Brain pericyte (primary cell): ENCODE measurements around the gene AFDN.

ENCODE experiments used
- DNase-seq: peaks from one replicate; pipeline ENCODE4 v3.0.0-alpha.2; 2012; ENCODE audit warnings: low read depth, low spot score

The AFDN gene

GRCh38 chr6:167863897-167864296 is 37.2 kb downstream of the AFDN start:
- no peak for DNase-seq

GRCh38 chr6:167866642-167867041 is 39.9 kb downstream of the AFDN start:
- no peak for DNase-seq

GRCh38 chr6:167870321-167870720 is 43.6 kb downstream of the AFDN start:
- no peak for DNase-seq

- DNase-seq, result no peak
Observed at GRCh38 chr6:167872538-167873210, 46.0 kb downstream of the AFDN start.

GRCh38 chr6:167877994-167878779 is 51.5 kb downstream of the AFDN start:
- no peak for DNase-seq

GRCh38 chr6:167879612-167880011 is 52.9 kb downstream of the AFDN start:
- no peak for DNase-seq

- no peak for DNase-seq
Observed at GRCh38 chr6:167881327-167881726, 54.6 kb downstream of the AFDN start.

- DNase-seq, result no peak
Observed at GRCh38 chr6:167882244-167882643, 55.5 kb downstream of the AFDN start.

- DNase-seq, result no peak
Observed at GRCh38 chr6:167888098-167888497, 61.4 kb downstream of the AFDN start.

GRCh38 chr6:167892835-167893815 is 66.4 kb downstream of the AFDN start:
- DNase-seq, result peak; percentile 8

GRCh38 chr6:167894965-167895364 is 68.3 kb downstream of the AFDN start:
- no peak for DNase-seq

GRCh38 chr6:167896648-167897047 is 69.9 kb downstream of the AFDN start:
- no peak for DNase-seq

GRCh38 chr6:167898673-167899311 is 72.1 kb downstream of the AFDN start:
- no peak for DNase-seq

- no peak for DNase-seq
Observed at GRCh38 chr6:167904791-167905190, 78.1 kb downstream of the AFDN start.

- no peak for DNase-seq
Observed at GRCh38 chr6:167906899-167907298, 80.2 kb downstream of the AFDN start.

GRCh38 chr6:167907837-167908681 is 81.3 kb downstream of the AFDN start:
- no peak for DNase-seq

- DNase-seq, result no peak
Observed at GRCh38 chr6:167910007-167910406, 83.3 kb downstream of the AFDN start.

- DNase-seq, result no peak
Observed at GRCh38 chr6:167910652-167911051, 83.9 kb downstream of the AFDN start.

- DNase-seq, result no peak
Observed at GRCh38 chr6:167912494-167912893, 85.8 kb downstream of the AFDN start.

- no peak for DNase-seq
Observed at GRCh38 chr6:167913699-167914098, 87.0 kb downstream of the AFDN start.

- no peak for DNase-seq
Observed at GRCh38 chr6:167915139-167915538, 88.4 kb downstream of the AFDN start.
